IMR-90 (cell line): ENCODE measurements around the gene FRYL. TPM values are rescaled to one million over a fixed set of nuclear protein-coding genes. Genes with fewer than 3 reads are reported as not detected.

Experiments
- ATAC-seq: fragments of 200-7000 bp; cut with Tn5 transposase; 2 replicates; pipeline ENCODE4 v1.9.1; 2020; ENCODE audit warnings: low read depth, mild to moderate bottlenecking, moderate library complexity
- BruUV-seq: library from RNA; stranded (reverse); fragments of 400-500 nt; replicated peaks from 2 replicates; lab custom pipeline; 2021; lab: Mats Ljungman, UMichigan
- CTCF ChIA-PET: fragments of 300-600 bp; formaldehyde crosslinking; extraction: SDS; loops from one replicate; lab custom pipeline; 2021; ENCODE audit warnings: antibody characterized with exemption; lab: Yijun Ruan, JAX
- POLR2A ChIA-PET: fragments of 300-600 bp; sonication (Branson Sonifier 250); formaldehyde crosslinking; loops from one replicate; lab custom pipeline; 2022; ENCODE audit warnings: antibody characterized with exemption; ENCODE audit not compliant: unreplicated experiment; lab: Charles Lee
- DNase-seq: peaks from one replicate; pipeline ENCODE4 v3.0.0; 2013
- H2AFZ ChIP-seq: replicated peaks from 2 replicates; pipeline ENCODE3; 2013; ENCODE audit warnings: low read length, mild to moderate bottlenecking; ENCODE audit not compliant: poor library complexity
- H2AK5ac ChIP-seq: 2 replicates; pipeline ENCODE4 v1.6.1; 2013; ENCODE audit warnings: low read depth, low read length, inconsistent platforms
- H2AK9ac ChIP-seq: replicated peaks from 2 replicates; pipeline ENCODE3; 2013; ENCODE audit warnings: mild to moderate bottlenecking, low read depth, low read length, moderate library complexity; ENCODE audit not compliant: poor library complexity
- H2BK120ac ChIP-seq: 2 replicates; pipeline ENCODE4 v1.6.1; 2013; ENCODE audit warnings: low read depth, low read length, inconsistent platforms
- H2BK15ac ChIP-seq: 3 replicates; pipeline ENCODE4 v1.6.1; 2013; ENCODE audit warnings: low read depth, low read length, inconsistent platforms
- H2BK20ac ChIP-seq: 2 replicates; pipeline ENCODE4 v1.6.1; 2013; ENCODE audit warnings: low read depth, mild to moderate bottlenecking, inconsistent platforms, low read length, moderate library complexity
- H2BK5ac ChIP-seq: 2 replicates; pipeline ENCODE4 v1.6.1; 2013; ENCODE audit warnings: mild to moderate bottlenecking, low read depth, low read length, inconsistent platforms; ENCODE audit not compliant: poor library complexity, severe bottlenecking
- H3K14ac ChIP-seq: replicated peaks from 2 replicates; pipeline ENCODE4 v1.6.1; 2013; ENCODE audit warnings: low read depth, low read length, inconsistent platforms
- H3K18ac ChIP-seq: 2 replicates; pipeline ENCODE4 v1.6.1; 2013; ENCODE audit warnings: low read depth, low read length, control low read depth
- H3K23ac ChIP-seq: 2 replicates; pipeline ENCODE4 v1.6.1; 2013; ENCODE audit warnings: low read depth, low read length, inconsistent platforms
- H3K27ac ChIP-seq: 2 replicates; pipeline ENCODE4 v1.5.1; 2013; ENCODE audit warnings: mild to moderate bottlenecking, control low read depth, low read length; ENCODE audit not compliant: insufficient read depth
- H3K27me3 ChIP-seq: 2 replicates; pipeline ENCODE4 v1.6.1; 2013; ENCODE audit warnings: low read length; ENCODE audit not compliant: control insufficient read depth, insufficient read depth
- H3K36me3 ChIP-seq: 2 replicates; pipeline ENCODE4 v1.6.1; 2013; ENCODE audit warnings: low read length, mixed read lengths; ENCODE audit not compliant: control insufficient read depth, insufficient read depth
- H3K4ac ChIP-seq: 2 replicates; pipeline ENCODE4 v1.6.1; 2013; ENCODE audit warnings: low read depth, low read length, inconsistent platforms
- H3K4me1 ChIP-seq: 2 replicates; pipeline ENCODE4 v1.6.1; 2013; ENCODE audit warnings: low read length, mixed read lengths; ENCODE audit not compliant: control insufficient read depth, insufficient read depth
- H3K4me2 ChIP-seq: 2 replicates; pipeline ENCODE4 v1.6.1; 2013; ENCODE audit warnings: low read depth, mild to moderate bottlenecking, control low read depth, low read length, moderate library complexity
- H3K4me3 ChIP-seq: 2 replicates; pipeline ENCODE4 v1.5.1; 2013; ENCODE audit warnings: low read depth, mild to moderate bottlenecking, control low read depth, low read length, moderate library complexity; ENCODE audit not compliant: insufficient read depth
- H3K56ac ChIP-seq: 2 replicates; pipeline ENCODE4 v1.6.1; 2013; ENCODE audit warnings: low read length, inconsistent platforms; ENCODE audit not compliant: insufficient read depth; ENCODE audit errors: extremely low read depth
- H3K79me1 ChIP-seq, 2 experiments: 2 replicates each; pipeline ENCODE4 v1.6.1; 2013; ENCODE audit warnings: low read length in 2 of 2, inconsistent platforms in 1 of 2, low read depth in 1 of 2
- H3K9ac ChIP-seq: 2 replicates; pipeline ENCODE4 v1.6.1; 2013; ENCODE audit warnings: low read depth, low read length, control low read depth
- H3K9me1 ChIP-seq: 2 replicates; pipeline ENCODE4 v1.6.1; 2013; ENCODE audit warnings: low read length, inconsistent platforms; ENCODE audit not compliant: insufficient read depth
- H3K9me3 ChIP-seq: 2 replicates; pipeline ENCODE4 v1.6.1; 2013; ENCODE audit warnings: low read length; ENCODE audit not compliant: control insufficient read depth, insufficient read depth
- H4K20me1 ChIP-seq: 2 replicates; pipeline ENCODE4 v1.6.1; 2013; ENCODE audit warnings: low read length, inconsistent platforms; ENCODE audit not compliant: insufficient read depth
- H4K5ac ChIP-seq: 2 replicates; pipeline ENCODE4 v1.6.1; 2013; ENCODE audit warnings: mild to moderate bottlenecking, low read depth, low read length, control low read depth
- H4K8ac ChIP-seq, 2 experiments: 2 replicates each; pipeline ENCODE4 v1.6.1; 2013; ENCODE audit warnings: low read depth in 2 of 2, low read length in 2 of 2, control low read depth in 1 of 2, inconsistent platforms in 1 of 2
- H4K91ac ChIP-seq: 2 replicates; pipeline ENCODE4 v1.6.1; 2013; ENCODE audit warnings: low read depth, low read length, inconsistent platforms; ENCODE audit not compliant: insufficient read depth
- BHLHE40 ChIP-seq: fragments of 150-350 bp; IDR thresholded peaks from 2 replicates; pipeline ENCODE4 v1.6.1; 2016; ENCODE audit warnings: mild to moderate bottlenecking, low read depth, low read length
- CHD1 ChIP-seq: IDR thresholded peaks from 2 replicates; pipeline ENCODE4 v1.6.1; 2012; ENCODE audit warnings: low read depth, low read length, improper control_type of control experiment
- ELK1 ChIP-seq: fragments of 150-350 bp; IDR thresholded peaks from 2 replicates; pipeline ENCODE4 v1.6.1; 2016; ENCODE audit warnings: low read depth, mild to moderate bottlenecking, low read length, moderate library complexity, borderline replicate concordance
- FOS ChIP-seq: fragments of 150-350 bp; IDR thresholded peaks from 2 replicates; pipeline ENCODE4 v1.6.1; 2016; ENCODE audit warnings: low read depth, low read length
- MAZ ChIP-seq: IDR thresholded peaks from 2 replicates; pipeline ENCODE4 v1.6.1; 2012; ENCODE audit warnings: low read depth, mild to moderate bottlenecking, low read length, improper control_type of control experiment, moderate library complexity, borderline replicate concordance
- POLR2A ChIP-seq: IDR thresholded peaks from 2 replicates; pipeline ENCODE4 v1.6.1; 2012; ENCODE audit warnings: mild to moderate bottlenecking, low read depth, low read length
- RCOR1 ChIP-seq: IDR thresholded peaks from 2 replicates; pipeline ENCODE4 v1.6.1; 2012; ENCODE audit warnings: mild to moderate bottlenecking, low read length, improper control_type of control experiment; ENCODE audit not compliant: insufficient replicate concordance
- RFX5 ChIP-seq: IDR thresholded peaks from 2 replicates; pipeline ENCODE4 v1.8.0; 2012; ENCODE audit warnings: low read depth, mild to moderate bottlenecking, low read length, moderate library complexity
- USF2 ChIP-seq: fragments of 150-350 bp; IDR thresholded peaks from 2 replicates; pipeline ENCODE4 v1.6.1; 2017; ENCODE audit warnings: mild to moderate bottlenecking, antibody characterized with exemption, low read length, low read depth
- WGBS, 2 experiments: methylation state at CpG; one replicate each; pipeline versions ENCODE4 v1.1.5 to v1.1.7; 2013; ENCODE audit warnings: missing lambda C conversion rate in 2 of 2; ENCODE audit not compliant: insufficient read length in 1 of 2; ENCODE audit errors: extremely low coverage in 2 of 2; 5-methylcytosine and 5-hydroxymethylcytosine counted together
- dilution Hi-C: fragments of 300-500 bp; cut with HindIII; formaldehyde crosslinking; loops from one replicate; pipeline ENCODE4 v1.14.3; 2018; ENCODE audit warnings: low sequenced_read_pairs; ENCODE audit not compliant: unreplicated experiment
- in situ Hi-C: fragments of 300-500 bp; cut with MboI; formaldehyde crosslinking; loops from 3 replicates; pipeline ENCODE4 v1.14.3; 2019; ENCODE audit warnings: low sequenced_read_pairs, inconsistent platforms, mixed read lengths
- intact Hi-C: fragments of 100-400 bp; cut with micrococcal nuclease; formaldehyde crosslinking; loops from 2 replicates; pipeline ENCODE4 v1.10.0; 2022
- polyA plus RNA-seq, 3 experiments: library from polyadenylated mRNA; depleted of rRNA; stranded (reverse); fragments of >200 nt; gene quantifications; 2 replicates each; pipeline ENCODE4 v1.2.3, GENCODE V29; 2012; ENCODE audit warnings: low replicate concordance in 1 of 3
- total RNA-seq: library from RNA; depleted of rRNA; stranded (reverse); fragments of >200 nt; gene quantifications from 2 replicates; pipeline ENCODE4 v1.2.3, GENCODE V29; 2012

FRYL gene
- total and polyA plus RNA-seq, 2 of the 4 experiments (the other 2 are of a cell fraction): 9.9 to 77.4 TPM

GRCh38 chr4:48815483-48815882 is 35.4 kb upstream of the FRYL start:
- Histone ChIP-seq H3K4me3 (no peak overlapping the region), H2AK9ac (no peak overlapping the region), H3K4me1 (no peaks in the 10 kb centered on the region), H4K8ac (no peak overlapping the region), H3K18ac (no peak overlapping the region), H2AK5ac (no peak overlapping the region), H2BK20ac (no peak overlapping the region), H3K27me3 (peaks cover 2% of the 10 kb centered on the region; the same call in 1 of the 2 replicates), H3K79me1 (no peaks in the 10 kb centered on the region), H2BK15ac (no peak overlapping the region), H3K4me2 (peak overlapping the region; percentile 40), H4K20me1 (no peaks in the 10 kb centered on the region), H3K56ac (no peak overlapping the region), H3K27ac (no peak overlapping the region), H3K14ac (no peak overlapping the region), H3K9ac (no peak overlapping the region), H2BK120ac (no peak overlapping the region), H4K5ac (no peak overlapping the region), H3K23ac (no peak overlapping the region), H4K91ac (no peak overlapping the region), H3K9me3 (no peaks in the 10 kb centered on the region), H2AFZ (no peak overlapping the region), H3K9me1 (no peaks in the 10 kb centered on the region), H2BK5ac (no peak overlapping the region), H3K4ac (no peak overlapping the region), H3K36me3 (no peaks in the 10 kb centered on the region)
- no CpG with 5 or more reads among the region's 2 CpGs for WGBS, 2 experiments
- no peak for DNase-seq
- ChIA-PET CTCF (interaction anchor here (0.7 kb wide), 1 partner anchor 381 kb away, joined by 3 read pairs; no protein-coding TSS in a partner anchor), POLR2A (no interaction called here)
- in situ Hi-C loops (no loop called here), intact Hi-C loops (no loop called here), dilution Hi-C loops (no loop called here)
- no peak for TF ChIP-seq MAZ
- TF ChIP-seq CHD1: no peak
- no peak for TF ChIP-seq FOS
- TF ChIP-seq POLR2A: no peak
- TF ChIP-seq RFX5: no peak
- no peak for TF ChIP-seq RCOR1
- no peak for TF ChIP-seq USF2
- TF ChIP-seq ELK1: no peak
- TF ChIP-seq BHLHE40: no peak
- BruUV-seq: no TSS peak
- peak; percentile 49 for ATAC-seq
